ENCODE data around the gene GPS1. TPM values are rescaled to one million over a fixed set of nuclear protein-coding genes. Genes with fewer than 3 reads are reported as not detected.

GPS1 gene
- total RNA-seq, 2 donors from 2014 or later: 79.5 to 90.8 TPM

- Histone ChIP-seq H3K9me3 (no peaks in the 10 kb centered on the region), H3K4me3 (no peak overlapping the region), H3K27ac (no peak overlapping the region), H3K4me1 (peaks cover 0 to 23% of the 10 kb centered on the region in 2 donors), H3K27me3 (no peaks in the 10 kb centered on the region), H3K36me3 (peaks cover 11% of the 10 kb centered on the region)
- no peak for DNase-seq (ENCODE audit: low spot score)
- TF ChIP-seq, protein P1, sequence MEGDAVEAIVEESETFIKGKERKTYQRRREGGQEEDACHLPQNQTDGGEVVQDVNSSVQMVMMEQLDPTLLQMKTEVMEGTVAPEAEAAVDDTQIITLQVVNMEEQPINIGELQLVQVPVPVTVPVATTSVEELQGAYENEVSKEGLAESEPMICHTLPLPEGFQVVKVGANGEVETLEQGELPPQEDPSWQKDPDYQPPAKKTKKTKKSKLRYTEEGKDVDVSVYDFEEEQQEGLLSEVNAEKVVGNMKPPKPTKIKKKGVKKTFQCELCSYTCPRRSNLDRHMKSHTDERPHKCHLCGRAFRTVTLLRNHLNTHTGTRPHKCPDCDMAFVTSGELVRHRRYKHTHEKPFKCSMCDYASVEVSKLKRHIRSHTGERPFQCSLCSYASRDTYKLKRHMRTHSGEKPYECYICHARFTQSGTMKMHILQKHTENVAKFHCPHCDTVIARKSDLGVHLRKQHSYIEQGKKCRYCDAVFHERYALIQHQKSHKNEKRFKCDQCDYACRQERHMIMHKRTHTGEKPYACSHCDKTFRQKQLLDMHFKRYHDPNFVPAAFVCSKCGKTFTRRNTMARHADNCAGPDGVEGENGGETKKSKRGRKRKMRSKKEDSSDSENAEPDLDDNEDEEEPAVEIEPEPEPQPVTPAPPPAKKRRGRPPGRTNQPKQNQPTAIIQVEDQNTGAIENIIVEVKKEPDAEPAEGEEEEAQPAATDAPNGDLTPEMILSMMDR (IDR thresholded peaks at IDR 0.05): no peak
Observed at GRCh38 chr17:82016061-82016874, 35.4 kb upstream of the GPS1 start.

DNA sequence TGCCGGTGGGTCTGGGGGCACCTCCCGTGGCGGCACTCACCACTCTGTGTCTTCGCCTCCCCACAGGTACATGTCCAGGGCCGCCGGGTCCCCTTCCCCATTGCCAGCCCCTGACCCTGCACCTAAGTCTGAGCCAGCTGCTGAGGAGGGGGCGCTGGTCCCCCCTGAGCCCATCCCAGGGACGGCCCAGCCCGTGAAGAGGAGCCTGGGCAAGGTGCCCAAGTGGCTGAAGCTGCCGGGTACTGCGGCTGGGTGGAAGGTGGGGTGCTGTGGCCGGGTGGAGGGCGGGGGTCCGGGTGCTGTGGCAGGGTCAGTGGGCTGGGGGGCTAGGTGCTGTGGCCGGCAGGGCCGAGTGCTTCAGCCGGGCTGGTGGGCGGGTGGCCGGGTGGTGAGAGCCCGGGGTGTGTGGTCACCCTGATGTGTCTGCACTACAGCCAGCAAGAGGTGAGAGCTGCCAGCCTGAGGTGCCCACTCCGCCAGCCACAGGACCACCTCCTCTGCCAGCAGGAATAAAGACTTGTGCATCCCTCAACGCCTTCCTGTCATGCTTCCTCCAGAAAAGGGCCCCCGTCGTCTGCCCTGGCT lies 34.7 kb upstream of the GPS1 start:
- Histone ChIP-seq H3K27ac (no peak overlapping the region), H3K4me3 (no peak overlapping the region), H3K4me1 (peaks cover 0 to 30% of the 10 kb centered on the region in 2 donors), H3K27me3 (no peaks in the 10 kb centered on the region), H3K36me3 (peaks cover 11% of the 10 kb centered on the region), H3K9me3 (no peaks in the 10 kb centered on the region)
- TF ChIP-seq, protein P1 (IDR thresholded peaks at IDR 0.05): no peak
- no peak for DNase-seq (ENCODE audit: low spot score)

- Histone ChIP-seq H3K9me3 (no peaks in the 10 kb centered on the region), H3K36me3 (peaks cover 11% of the 10 kb centered on the region), H3K27ac (no peak overlapping the region), H3K4me3 (no peak overlapping the region), H3K4me1 (peaks cover 0 to 32% of the 10 kb centered on the region in 2 donors), H3K27me3 (no peaks in the 10 kb centered on the region)
- TF ChIP-seq, protein P1 (IDR thresholded peaks at IDR 0.05): no peak
- no peak for DNase-seq (ENCODE audit: low spot score)
Observed at GRCh38 chr17:82017612-82018151, 34.0 kb upstream of the GPS1 start.

- TF ChIP-seq, protein P1 (IDR thresholded peaks at IDR 0.05): no peak
- DNase-seq (ENCODE audit: low spot score): no peak
- Histone ChIP-seq H3K27me3 (no peaks in the 10 kb centered on the region), H3K4me3 (no peak overlapping the region), H3K36me3 (peaks cover 11% of the 10 kb centered on the region), H3K4me1 (peaks cover 0 to 28% of the 10 kb centered on the region in 2 donors), H3K27ac (no peak overlapping the region), H3K9me3 (no peaks in the 10 kb centered on the region)
Observed at GRCh38 chr17:82018152-82018988, 33.3 kb upstream of the GPS1 start.

GRCh38 chr17:82018989-82019689 lies 32.6 kb upstream of the GPS1 start:
- Histone ChIP-seq H3K4me3 (no peak overlapping the region), H3K27ac (no peak overlapping the region), H3K36me3 (peaks cover 11% of the 10 kb centered on the region), H3K9me3 (no peaks in the 10 kb centered on the region), H3K27me3 (no peaks in the 10 kb centered on the region), H3K4me1 (peaks cover 0 to 27% of the 10 kb centered on the region in 2 donors)
- no peak for DNase-seq (ENCODE audit: low spot score)
- TF ChIP-seq, protein P1 (IDR thresholded peaks at IDR 0.05): no peak
